Left kidney (tissue), 2 donors: ENCODE results near the gene CPNE5. TPM values are rescaled to one million over a fixed set of nuclear protein-coding genes. Genes with fewer than 3 reads are reported as not detected.
"Not testable (repeated sequence)": the region's sequence is repeated elsewhere in the genome, so short reads cannot be mapped to it uniquely, and the experiment has no call there.

Experiments used
- DNase-seq: peaks from one replicate; pipeline ENCODE4 v3.0.0-alpha.2; 2013
- polyA plus RNA-seq: library from polyadenylated mRNA; unstranded; fragments of 120-200 nt; gene quantifications from one replicate; pipeline ENCODE4 v1.2.1, GENCODE V29; 2013; ENCODE audit not compliant: insufficient read length

The CPNE5 gene
- polyA plus RNA-seq, 1 donor, result 13.2 TPM

DNA sequence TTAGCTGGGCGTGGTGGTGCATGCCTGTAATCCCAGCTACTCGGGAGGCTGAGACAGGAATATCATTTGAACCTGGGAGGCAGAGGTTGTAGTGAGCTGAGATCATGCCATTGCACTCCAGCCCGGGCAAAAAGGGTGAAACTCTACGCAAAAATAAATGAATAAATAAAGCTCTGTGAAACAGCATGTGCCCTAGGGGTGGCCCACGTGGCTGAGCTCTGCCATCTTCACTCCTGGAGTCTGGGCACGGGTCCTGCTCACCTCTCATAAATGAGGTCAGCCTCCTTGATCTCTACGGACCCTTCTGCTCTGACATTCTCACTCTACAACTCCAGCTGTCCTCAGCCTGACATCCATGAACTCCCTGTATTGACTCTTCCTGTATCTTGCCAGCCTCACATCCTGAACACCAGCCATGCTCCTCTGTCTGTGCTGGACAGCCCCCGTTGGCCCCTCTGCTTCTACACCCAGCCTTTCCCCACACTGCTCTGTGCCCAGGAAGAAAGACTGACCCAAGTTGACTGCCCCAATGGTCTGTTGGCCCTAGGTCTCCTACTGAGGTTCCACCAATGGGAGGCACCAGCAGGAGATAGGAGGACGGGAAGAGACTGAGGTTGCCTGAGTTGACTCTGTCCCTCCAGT, 21.9 kb downstream of the CPNE5 start:
- no peak for DNase-seq

DNA sequence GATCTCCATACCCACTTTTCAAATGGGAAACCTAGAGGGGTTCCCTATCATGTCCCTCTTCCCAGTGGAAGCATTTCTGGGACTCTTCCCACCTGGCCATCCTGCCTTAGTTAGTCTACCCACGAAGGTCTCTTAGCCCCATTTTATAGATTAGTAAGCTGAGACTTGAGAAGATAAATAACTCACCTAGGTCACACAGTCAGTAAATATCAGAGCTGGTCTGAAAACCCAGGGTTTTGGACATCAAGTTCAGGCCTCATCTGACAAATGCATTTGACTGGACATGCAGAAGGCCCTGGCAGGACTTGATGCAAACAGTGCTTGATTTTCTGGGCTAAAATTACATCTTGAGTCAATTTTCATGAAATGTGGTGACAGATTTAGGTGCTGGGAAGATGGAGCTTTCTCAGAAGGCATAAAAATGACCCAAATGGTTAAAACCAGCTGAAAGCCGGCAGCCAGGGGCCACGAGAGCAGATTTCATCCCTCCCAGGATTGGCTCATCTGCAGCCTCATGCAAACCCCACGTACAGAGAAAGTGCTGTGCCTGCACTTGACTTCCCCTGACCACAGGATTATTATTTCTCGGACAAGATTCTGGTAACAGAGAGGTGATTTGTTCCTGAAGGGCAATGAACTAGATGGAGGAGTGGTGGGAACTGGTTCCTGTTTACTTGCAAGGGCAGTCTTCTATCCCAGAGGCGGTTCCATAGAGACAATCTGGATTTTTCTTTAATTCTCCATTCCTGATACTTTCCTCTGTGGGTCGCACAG, 23.1 kb downstream of the CPNE5 start:
- DNase-seq, result no peak

DNA sequence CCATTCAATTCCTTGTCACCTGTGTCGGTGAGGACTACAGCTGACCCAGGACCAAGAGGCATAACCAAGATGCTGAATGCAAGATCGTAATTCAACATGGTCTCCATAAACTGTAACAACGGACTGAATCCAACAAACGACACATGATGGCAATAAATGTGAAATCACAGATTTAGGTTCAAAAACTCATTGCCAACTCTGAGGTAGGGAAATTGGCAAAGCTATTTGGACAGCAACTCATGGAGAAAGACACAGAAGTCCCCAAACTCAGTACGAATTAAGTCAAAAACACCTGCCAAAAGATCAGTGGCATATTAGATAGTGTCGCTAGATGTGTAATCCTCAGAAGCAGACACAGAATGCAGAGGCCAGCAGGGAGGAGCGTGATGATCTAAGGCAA, 25.0 kb downstream of the CPNE5 start:
- DNase-seq, result no peak

DNA sequence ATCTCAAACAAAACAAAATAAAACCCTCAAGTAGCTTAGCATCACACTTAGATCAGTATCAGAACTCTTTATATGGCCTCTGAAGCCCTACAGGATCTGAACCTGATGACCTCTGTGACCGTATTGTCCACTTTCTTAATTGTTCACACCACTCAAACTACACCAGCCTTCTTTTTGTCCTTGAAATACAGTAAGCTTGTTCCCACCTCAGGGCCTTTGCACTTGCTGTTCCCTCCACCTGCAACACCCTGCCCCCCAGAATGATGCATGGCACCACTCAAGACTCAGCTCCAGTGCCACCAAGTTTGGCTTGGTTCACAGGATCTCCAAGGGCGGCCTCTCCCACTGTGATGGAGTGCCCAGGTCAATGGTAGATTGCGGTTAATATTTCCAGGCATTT, 25.7 kb downstream of the CPNE5 start:
- no peak for DNase-seq

DNA sequence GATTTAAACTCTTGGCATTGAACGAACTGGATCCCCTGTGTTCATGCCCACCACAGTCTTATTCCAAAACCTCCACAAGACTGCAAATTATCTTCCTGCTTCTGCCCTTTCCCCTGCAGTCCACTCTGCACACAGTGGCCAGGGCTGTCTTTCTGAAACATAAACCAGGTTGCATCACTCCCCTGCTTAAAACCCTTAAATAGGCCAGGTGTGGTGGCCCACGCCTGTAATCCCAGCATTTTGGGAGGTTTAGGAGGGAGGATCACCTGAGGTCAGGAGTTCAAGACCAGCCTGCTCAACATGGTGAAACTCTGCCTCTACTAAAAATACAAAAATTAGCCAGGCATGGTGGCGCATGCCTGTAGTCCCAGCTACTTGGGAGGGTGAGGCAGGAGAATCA, 26.2 kb downstream of the CPNE5 start:
- DNase-seq, result not testable (repeated sequence)

DNA sequence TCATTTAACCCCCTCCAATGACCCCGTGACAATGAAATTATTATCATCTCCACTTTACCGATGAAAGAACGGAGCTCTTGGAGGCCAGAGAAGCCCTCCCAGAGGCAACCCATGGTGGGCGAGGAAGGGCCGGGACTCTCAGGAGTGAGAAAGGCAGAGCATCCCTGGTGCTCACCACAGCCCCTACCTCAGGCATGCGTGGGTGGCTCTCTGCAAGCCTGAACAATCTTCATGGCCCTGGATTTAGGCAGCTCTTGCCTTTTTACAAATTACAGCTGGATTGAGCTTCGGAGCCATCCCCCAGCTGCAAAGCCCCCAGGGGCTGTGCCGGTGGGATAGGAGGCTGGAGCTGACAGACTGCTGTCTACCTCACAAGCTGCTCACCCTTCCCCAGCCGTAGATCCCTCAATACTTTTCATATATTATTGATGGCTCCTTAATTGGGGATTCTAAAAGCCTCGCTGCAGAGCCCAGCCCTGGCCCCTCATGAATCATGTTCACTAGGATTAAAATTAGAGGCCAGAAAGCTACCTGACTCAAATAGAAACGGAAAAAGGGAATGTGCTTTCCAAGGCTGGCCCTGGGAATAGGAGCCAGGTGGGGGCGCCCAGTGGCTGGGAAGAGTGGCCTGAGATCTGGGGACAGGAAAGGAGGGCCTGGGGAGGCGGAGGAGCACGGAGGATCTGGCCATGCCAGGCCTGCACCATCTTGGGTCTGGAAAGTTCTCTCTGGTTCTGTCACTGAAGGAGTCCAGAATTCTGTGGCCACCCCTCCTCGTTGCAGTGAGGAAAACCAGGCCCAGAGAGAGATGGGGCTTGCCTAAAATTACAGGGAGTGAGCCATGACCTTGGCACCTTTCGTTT, 29.1 kb downstream of the CPNE5 start:
- no peak for DNase-seq

DNA sequence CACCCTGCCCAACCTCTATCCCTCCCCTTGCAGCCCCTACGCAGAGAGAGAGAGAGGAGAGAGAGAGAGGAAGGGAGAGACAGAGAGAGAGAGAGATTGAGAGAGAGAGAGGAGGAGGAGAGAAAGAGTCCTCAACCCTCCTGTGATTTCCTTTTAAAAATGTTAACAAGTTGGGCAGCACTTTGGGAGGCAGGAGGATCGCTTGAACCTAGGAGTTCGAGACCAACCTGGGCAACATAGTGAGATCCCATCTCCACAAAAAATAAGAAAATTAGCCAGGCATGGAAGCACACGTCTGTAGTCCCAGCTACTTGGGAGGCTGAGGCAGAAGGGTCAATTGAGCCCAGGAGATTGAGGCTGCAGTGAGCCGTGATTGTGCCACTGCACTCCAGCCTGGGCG, 30.1 kb downstream of the CPNE5 start:
- no peak for DNase-seq

DNA sequence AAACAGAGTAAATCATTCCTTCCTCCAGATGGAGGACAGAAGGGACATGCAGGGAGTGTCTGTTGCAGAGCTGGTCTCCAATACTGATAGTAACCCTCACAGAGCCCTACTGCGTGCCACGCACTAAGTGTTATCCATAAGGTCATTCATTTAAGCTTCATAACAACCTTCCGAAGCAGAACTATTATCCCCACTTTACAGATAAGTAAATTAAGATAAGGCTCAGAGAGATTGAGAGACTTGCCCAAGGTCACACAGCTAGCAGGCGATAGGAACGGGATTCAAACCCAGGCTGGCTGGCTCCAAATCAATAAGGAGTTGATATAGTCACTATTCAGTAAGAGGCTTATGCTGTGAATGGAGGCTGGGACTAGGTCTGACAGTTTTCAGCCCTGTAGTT, 30.6 kb downstream of the CPNE5 start:
- no peak for DNase-seq

DNA sequence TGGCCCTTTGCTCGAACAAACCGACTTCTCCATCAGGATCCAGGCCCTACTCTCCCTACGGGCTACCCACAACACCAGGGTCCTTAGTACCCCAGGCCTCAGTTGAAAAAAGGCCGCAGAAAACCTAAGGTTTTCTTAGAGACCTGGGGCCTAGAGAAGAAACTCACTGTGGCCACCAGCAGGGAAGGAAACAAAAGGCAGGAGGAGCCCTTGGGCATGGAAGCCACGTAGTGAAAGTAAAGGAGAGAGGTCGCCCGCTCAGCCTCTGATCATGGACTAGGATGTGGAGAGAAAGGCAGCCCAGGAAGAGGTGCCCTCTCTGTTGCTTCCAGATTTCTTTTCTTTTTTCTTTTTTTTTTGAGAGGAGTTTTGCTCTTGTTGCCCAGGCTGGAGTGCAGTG, 31.5 kb downstream of the CPNE5 start:
- DNase-seq, result no peak

DNA sequence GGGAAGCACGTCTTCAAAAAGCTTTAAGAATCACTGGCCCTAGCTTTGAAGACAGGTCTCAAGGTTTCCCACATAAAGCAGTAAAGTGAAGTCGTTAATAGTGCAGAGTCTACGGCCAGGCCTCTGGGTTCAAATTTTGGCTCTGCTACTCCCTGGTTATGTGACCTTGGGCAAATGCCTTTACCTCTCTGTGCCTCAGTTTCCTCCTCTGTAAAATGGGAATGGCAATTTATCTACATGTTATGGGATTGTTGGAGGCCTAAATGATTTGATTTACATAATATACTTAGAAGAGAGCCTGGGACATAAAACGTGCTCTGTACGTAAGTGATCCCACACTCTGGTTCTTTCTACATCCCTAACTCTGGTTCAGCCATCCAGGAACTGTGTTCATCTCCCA, 32.1 kb downstream of the CPNE5 start:
- DNase-seq, result no peak

DNA sequence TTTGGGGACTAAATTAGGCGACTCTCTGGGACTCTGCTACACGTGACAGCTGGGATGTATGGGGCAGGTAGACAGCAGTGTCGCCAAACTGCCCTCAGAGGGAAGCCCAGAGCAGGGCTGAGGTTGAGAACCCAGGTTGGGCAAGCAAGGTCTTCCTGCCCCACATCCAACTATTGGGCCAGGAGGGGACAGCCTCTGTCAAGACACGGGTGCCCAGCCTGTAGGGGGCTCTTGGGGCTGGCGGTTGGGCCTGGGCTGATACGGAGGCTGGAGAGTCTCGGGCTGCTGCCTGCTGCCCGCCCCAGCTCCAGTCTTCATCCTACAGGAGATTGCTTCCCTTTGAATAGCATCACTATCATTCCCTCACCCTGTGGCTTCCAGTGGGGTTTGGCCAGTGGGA, 33.3 kb downstream of the CPNE5 start:
- DNase-seq, result no peak

DNA sequence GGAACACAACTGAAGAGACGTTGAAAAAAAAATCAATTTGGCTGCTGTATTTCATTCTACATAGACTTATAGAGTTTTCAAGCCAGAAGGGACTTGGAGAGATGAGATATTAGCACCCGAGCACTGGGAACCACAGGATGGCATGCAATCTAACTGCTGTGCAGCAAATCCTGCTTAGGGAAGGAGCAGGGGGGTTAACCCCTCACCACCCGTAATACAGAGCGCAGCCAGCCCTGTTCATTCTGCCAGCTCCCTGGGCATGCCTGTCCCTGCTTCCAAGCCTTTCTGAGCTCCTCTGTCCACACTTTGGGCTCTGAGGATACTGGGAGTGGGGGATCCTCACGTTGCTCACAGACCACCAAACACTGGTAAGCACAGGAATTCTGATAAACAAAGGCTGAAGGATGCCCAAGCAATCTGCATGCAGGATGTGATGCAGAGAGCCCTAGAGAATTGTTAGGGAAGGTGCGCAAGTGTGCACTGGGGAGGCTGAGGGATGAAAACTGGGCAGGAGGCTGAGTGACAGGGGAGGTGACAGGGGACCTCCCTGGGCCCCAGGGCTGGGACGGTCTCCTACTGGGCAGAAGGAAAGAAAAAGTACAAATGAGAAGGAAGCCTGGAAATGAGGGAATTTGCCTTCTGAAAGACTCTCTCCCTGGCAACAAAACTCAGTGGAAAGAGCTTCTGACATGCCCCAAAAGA, 34.0 kb downstream of the CPNE5 start:
- no peak for DNase-seq

DNA sequence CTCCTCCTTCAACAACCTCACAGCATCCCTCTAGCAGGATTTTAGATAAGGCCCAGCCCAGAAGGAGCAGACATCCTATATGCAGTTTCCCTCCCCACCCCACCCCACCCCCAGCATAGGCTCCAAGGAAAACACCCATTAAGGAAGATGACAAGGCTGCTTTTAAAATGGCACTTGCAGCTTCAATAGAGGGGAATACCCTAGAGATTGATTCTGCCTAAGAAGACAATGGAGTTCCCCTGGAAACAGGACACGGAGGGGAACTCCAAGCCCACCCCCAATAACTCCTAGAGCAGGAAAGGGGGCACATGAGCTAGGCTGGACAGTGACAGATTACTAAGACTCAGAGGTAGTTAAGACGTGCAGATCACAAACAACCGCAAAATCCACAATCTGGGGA, 34.7 kb downstream of the CPNE5 start:
- DNase-seq, result no peak

DNA sequence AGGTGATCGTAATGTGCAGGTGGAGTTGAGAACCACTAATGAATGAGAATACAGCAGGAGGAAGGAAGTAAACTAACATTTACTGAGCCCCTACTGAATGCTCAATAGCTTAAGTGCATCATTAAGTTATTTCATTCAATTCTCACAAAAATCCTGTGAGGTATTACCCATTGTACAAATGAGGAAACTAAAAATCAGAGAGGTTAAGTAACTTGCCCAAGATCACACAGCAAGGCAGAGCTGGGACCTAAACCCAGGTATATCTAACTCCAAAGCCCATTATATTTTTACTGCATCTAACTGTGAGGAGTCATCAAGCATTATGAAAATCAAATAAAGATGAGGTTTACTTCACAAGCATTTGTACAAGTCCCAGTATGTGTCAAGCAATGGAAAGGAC, 35.3 kb downstream of the CPNE5 start:
- no peak for DNase-seq

DNA sequence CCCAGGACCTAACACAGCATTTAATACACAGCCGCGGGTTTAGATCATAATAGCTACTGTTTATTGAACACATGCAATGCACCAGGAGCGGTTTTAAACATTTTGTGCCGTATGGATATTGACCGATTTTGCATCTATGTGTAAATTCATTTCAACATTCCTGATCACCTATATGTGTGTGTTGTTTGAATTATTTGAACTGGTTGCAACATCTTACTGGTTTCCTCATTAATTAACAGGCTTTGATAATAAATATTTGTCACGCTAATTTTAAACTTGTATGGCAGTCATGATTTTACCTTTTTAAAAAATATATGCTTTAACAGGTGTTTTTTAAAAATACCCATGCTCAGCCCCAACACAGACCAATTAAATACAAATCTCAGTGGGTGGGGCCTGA, 35.8 kb downstream of the CPNE5 start:
- no peak for DNase-seq

DNA sequence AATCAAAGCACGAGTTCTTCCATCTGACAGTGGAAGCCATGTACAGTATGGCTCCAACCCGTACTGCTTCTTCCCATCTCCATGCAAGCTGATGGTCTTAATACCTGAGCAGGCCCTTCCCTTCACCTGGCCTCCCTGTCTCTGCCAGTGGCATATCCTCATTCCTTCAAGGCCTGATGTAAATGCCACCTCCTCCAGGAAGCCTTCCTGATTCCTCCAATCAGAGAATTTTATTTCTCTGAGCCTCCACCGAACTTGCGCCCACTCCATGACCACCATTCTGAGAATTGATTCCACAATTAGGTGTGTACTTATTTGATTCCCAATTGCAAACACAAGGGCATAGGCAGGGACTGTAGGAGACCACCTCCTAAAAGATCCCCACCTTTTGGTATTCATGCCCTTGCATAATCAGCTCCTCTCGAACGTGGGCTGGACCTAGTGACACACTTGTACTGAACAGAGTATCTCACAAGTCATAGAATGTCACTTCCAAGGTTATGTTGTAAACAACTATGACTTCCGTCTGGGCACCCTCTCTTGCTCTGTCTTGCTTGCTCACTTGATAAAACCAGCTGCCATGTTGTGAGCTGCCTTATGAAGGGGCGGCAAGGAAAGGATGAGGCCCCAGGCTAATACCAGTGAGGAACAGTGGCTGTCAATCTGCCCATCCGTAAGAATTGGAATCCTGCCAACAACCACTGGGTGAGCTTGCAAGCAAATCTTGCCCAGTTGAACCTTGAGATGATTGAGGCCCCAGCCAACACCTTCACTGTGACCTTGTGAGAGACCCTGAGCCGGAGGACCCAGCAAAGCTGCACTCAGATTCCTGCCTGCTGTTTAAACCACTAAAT, 38.8 kb downstream of the CPNE5 start:
- DNase-seq, result no peak

DNA sequence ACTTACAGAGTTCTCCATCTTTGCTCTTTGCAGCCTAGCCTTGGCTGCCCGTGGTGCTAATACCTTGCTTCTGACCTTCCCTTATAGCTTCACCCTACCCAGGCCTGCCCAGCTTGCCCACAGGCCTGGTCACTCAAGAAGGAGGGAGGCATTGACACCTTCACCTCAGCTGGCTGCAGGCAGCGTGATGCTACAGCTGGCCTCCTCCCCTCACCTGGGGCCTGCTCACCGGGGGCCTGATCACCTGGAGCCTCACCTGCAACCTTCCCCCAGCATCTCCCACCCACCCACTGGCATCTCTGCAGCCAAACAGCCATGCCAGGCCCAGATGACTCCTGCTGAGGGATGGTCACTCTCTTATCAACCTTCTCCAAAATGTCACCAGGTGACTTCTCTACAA, 40.4 kb downstream of the CPNE5 start:
- DNase-seq, result no peak

DNA sequence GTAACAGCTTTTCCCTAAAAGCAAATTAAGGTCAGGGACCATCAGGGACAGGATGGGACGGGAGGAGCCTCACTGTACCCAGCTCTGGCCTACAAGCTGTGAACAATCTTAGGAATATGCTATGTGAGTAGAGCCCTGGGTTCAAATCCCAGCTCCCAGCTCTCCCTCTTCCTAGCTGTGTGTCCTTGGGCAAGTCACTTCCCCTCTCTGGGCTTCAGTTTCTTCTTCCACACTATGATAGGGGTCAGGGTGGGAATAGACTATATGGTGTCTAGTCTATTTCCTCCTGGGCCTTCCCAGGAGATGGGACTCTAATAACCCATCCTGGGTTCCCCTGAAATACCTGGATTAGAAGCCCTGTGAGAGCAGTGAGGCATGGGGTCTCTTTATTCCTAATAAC, 41.6 kb downstream of the CPNE5 start:
- DNase-seq, result no peak

DNA sequence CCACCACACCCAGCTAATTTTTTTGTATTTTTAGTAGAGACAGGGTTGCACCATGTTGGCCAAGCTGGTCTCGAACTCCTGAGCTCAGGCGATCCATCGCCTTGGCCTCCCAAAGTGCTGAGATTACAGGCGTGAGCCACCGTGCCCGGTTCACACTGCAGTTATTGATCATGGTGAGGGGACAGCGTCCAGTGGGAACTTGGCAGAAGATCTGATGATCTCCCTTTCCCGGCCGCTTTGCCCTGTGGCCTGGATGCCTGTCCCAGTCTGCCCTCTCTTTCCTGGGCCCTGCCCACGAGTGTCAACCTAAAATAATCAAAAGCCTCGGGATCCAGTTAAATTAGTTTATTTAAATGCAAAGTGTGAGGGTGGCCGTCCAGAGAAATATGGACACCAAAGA, 42.2 kb downstream of the CPNE5 start:
- no peak for DNase-seq

DNA sequence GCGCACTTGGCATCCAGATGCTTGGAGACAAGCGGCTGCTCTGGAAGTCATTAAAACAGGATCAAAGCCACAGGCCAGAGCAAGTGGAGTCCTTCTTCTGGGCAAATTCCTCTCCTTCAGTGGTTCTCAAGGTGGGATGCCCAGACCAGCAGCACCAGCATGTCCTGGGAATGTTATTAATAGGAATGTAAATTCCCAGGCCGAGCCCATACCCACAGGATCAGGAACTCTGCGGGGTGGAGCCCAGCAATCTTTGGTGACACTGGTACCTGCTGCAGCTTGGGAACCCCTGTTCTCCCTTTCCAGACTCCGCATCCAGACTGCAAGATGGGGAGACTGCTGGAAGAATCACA, 44.6 kb downstream of the CPNE5 start:
- DNase-seq, result no peak

DNA sequence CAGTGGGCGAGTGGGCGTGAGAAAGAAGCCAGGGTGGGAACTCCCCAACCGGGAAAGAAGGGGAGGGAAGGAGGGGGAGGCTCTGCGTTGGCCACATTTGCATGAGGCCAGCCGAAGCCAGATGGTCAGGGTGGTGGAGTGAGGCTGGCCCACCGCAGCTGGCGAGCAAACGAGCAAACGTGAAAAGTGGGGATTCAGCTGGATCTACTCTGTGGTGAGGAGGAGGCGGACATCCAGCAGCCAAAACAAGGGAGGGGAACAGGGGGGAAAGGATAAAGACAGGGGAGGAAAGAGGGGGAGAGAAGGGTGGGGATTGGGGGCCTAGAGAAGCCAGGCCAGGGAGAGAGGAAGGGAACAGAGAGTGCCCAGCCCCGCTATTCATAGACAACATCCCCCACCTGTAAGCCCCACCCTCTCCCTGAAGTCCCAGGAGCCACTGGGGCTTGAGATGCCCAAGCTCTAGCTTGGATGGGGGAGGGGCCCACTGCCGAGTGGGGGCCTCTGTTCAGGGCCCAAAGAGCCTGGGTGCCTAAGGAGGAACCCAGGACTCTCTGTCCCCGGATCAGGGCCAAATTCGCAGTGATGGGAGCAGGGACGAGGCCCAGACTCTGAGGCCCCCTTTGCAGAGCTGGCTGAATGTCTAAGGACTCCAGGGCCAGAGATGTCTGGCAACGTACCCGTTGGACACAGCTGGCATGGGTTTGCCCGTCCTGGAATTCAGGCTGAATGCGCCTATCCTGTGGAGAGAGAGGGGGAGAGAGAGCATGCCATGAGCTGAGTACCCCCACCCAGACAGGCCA, 45.1 kb downstream of the CPNE5 start:
- DNase-seq, result no peak
